H1 (cell line): Measurements from ENCODE around the gene WDFY4. TPM values are rescaled to one million over a fixed set of nuclear protein-coding genes. Genes with fewer than 3 reads are reported as not detected.
A peak's percentile ranks its signal among the peaks of the same experiment; 100 is the strongest.

ENCODE experiments used
- CTCF ChIA-PET: fragments of 300-600 bp; sonication (Branson Sonifier 250); formaldehyde crosslinking; loops from one replicate; lab custom pipeline; 2021; ENCODE audit not compliant: partially characterized antibody; lab: Charles Lee
- POLR2A ChIA-PET: fragments of 300-600 bp; sonication (Branson Sonifier 250); formaldehyde crosslinking; loops from one replicate; lab custom pipeline; 2021; ENCODE audit warnings: inconsistent platforms; ENCODE audit not compliant: partially characterized antibody; lab: Charles Lee
- DNase-seq, 2 experiments: peaks; one replicate each; pipeline versions ENCODE4 v3.0.0 to v3.0.0-alpha.2; 2010 to 2022; ENCODE audit warnings: low spot score in 2 of 2, low read depth in 1 of 2, mixed read lengths in 1 of 2
- FAIRE-seq: peaks from 2 replicates; lab custom pipeline; 2011; peaks lifted over from hg19 to GRCh38; lab: Jason Lieb, UNC
- H2AFZ ChIP-seq: 2 replicates; pipeline ENCODE4 v1.8.1; 2012; ENCODE audit warnings: low read length, inconsistent platforms
- H2AK5ac ChIP-seq: 2 replicates; pipeline ENCODE4 v1.6.1; 2013; ENCODE audit warnings: low read depth, low read length
- H2BK120ac ChIP-seq: replicated peaks from 2 replicates; pipeline ENCODE3; 2013; ENCODE audit warnings: low read depth, low read length, inconsistent platforms
- H2BK12ac ChIP-seq: 2 replicates; pipeline ENCODE4 v1.6.1; 2013; ENCODE audit warnings: low read depth, low read length
- H2BK15ac ChIP-seq: 2 replicates; pipeline ENCODE4 v1.6.1; 2013; ENCODE audit warnings: low read length
- H2BK20ac ChIP-seq: 2 replicates; pipeline ENCODE4 v1.6.1; 2013; ENCODE audit warnings: low read length
- H2BK5ac ChIP-seq: 2 replicates; pipeline ENCODE4 v1.6.1; 2013; ENCODE audit warnings: low read depth, low read length
- H3K14ac ChIP-seq: 2 replicates; pipeline ENCODE4 v1.6.1; 2013; ENCODE audit warnings: inconsistent platforms; ENCODE audit not compliant: insufficient read length
- H3K18ac ChIP-seq: 2 replicates; pipeline ENCODE4 v1.6.1; 2013; ENCODE audit warnings: low read length; ENCODE audit errors: extremely low read depth
- H3K23ac ChIP-seq: 2 replicates; pipeline ENCODE4 v1.6.1; 2013; ENCODE audit warnings: inconsistent platforms; ENCODE audit not compliant: insufficient read length
- H3K23me2 ChIP-seq: 2 replicates; pipeline ENCODE4 v1.6.1; 2013; ENCODE audit warnings: low read depth, low read length
- H3K27ac ChIP-seq: 2 replicates; pipeline ENCODE4 v1.6.1; 2011; ENCODE audit warnings: low read depth, low read length, inconsistent platforms
- H3K27me3 ChIP-seq, 4 experiments: replicated peaks in 1 of 4; 1 replicate in 1 of 4; 2 replicates in 3 of 4; pipeline versions ENCODE4 v1.6.1 to v1.8.1; 2011 to 2013; ENCODE audit warnings: low read length in 3 of 4, mild to moderate bottlenecking in 3 of 4, inconsistent platforms in 2 of 4, mixed read lengths in 2 of 4, moderate library complexity in 1 of 4; ENCODE audit not compliant: control insufficient read depth in 3 of 4, insufficient read depth in 3 of 4; ENCODE audit errors: extremely low read depth in 1 of 4
- H3K36me3 ChIP-seq, 4 experiments: 2 replicates each; pipeline versions ENCODE4 v1.6.1 to v1.8.1; 2011 to 2013; ENCODE audit warnings: mild to moderate bottlenecking in 4 of 4, low read length in 3 of 4, moderate library complexity in 2 of 4, control low read depth in 1 of 4, inconsistent platforms in 1 of 4; ENCODE audit not compliant: insufficient read depth in 4 of 4, control insufficient read depth in 2 of 4
- H3K4ac ChIP-seq: replicated peaks from 2 replicates; pipeline ENCODE3; 2013; ENCODE audit warnings: low read length, low read depth, mixed read lengths, inconsistent platforms; ENCODE audit not compliant: insufficient read length
- H3K4me1 ChIP-seq, 4 experiments: replicated peaks in 1 of 4; 1 replicate in 1 of 4; 2 replicates in 3 of 4; pipeline versions ENCODE4 v1.6.1 to v1.8.1; 2011 to 2013; ENCODE audit warnings: low read length in 3 of 4, inconsistent platforms in 2 of 4, mixed read lengths in 1 of 4; ENCODE audit not compliant: insufficient read depth in 4 of 4, control insufficient read depth in 3 of 4
- H3K4me2 ChIP-seq, 2 experiments: 2 replicates each; pipeline versions ENCODE4 v1.6.1 to v1.8.1; 2011 to 2013; ENCODE audit warnings: low read depth in 2 of 2, low read length in 2 of 2, control low read depth in 1 of 2, inconsistent platforms in 1 of 2, mild to moderate bottlenecking in 1 of 2; ENCODE audit not compliant: insufficient read depth in 1 of 2
- H3K4me3 ChIP-seq, 4 experiments: fragments of 200-600, 300-600 bp in 1 of 4; sonication (generic), shearing (Covaris generic), sonication (Bioruptor Twin) in 1 of 4; 2 replicates each; pipeline versions ENCODE4 v1.5.1 to v1.8.1; 2011 to 2016; ENCODE audit warnings: low read length in 4 of 4, low read depth in 3 of 4, control low read depth in 2 of 4, inconsistent platforms in 2 of 4, mild to moderate bottlenecking in 2 of 4, mixed read lengths in 1 of 4, moderate library complexity in 1 of 4; ENCODE audit not compliant: insufficient read depth in 2 of 4; ENCODE audit errors: extremely low read depth in 1 of 4
- H3K56ac ChIP-seq: replicated peaks from 2 replicates; pipeline ENCODE3; 2013; ENCODE audit warnings: low read depth, mild to moderate bottlenecking, mixed read lengths, low read length, inconsistent platforms; ENCODE audit not compliant: insufficient read length
- H3K79me1 ChIP-seq: 2 replicates; pipeline ENCODE4 v1.6.1; 2013; ENCODE audit warnings: low read depth, low read length, control low read depth
- H3K79me2 ChIP-seq, 2 experiments: 2 replicates each; pipeline versions ENCODE4 v1.6.1 to v1.8.1; 2012 to 2013; ENCODE audit warnings: low read length in 2 of 2, mild to moderate bottlenecking in 2 of 2, inconsistent platforms in 1 of 2; ENCODE audit not compliant: insufficient read depth in 2 of 2, control insufficient read depth in 1 of 2
- H3K9ac ChIP-seq, 4 experiments: replicated peaks in 1 of 4; 1 replicate in 1 of 4; 2 replicates in 3 of 4; pipeline versions ENCODE4 v1.6.1 to v1.8.1; 2011 to 2013; ENCODE audit warnings: low read depth in 3 of 4, low read length in 3 of 4, control low read depth in 2 of 4, mild to moderate bottlenecking in 2 of 4, moderate library complexity in 2 of 4, inconsistent platforms in 1 of 4; ENCODE audit errors: extremely low read depth in 1 of 4
- H3K9me3 ChIP-seq, 2 experiments: 2 replicates each; pipeline versions ENCODE4 v1.6.1 to v1.8.1; 2012 to 2013; ENCODE audit warnings: mild to moderate bottlenecking in 2 of 2, moderate library complexity in 2 of 2, control low read depth in 1 of 2, inconsistent platforms in 1 of 2, low read depth in 1 of 2, low read length in 1 of 2, mixed read lengths in 1 of 2; ENCODE audit not compliant: insufficient read depth in 2 of 2
- H4K20me1 ChIP-seq, 2 experiments: replicated peaks in 1 of 2; 2 replicates each; pipeline versions ENCODE3 to v1.8.1; 2011 to 2013; ENCODE audit warnings: inconsistent platforms in 2 of 2, low read length in 2 of 2, mild to moderate bottlenecking in 1 of 2; ENCODE audit not compliant: insufficient read depth in 2 of 2, control insufficient read depth in 1 of 2
- H4K5ac ChIP-seq: 2 replicates; pipeline ENCODE4 v1.6.1; 2013; ENCODE audit warnings: low read length, low read depth, mixed read lengths, inconsistent platforms; ENCODE audit not compliant: insufficient read length
- H4K8ac ChIP-seq: 2 replicates; pipeline ENCODE4 v1.8.0; 2013; ENCODE audit warnings: mild to moderate bottlenecking, moderate library complexity, low read length, inconsistent platforms; ENCODE audit not compliant: insufficient read depth; ENCODE audit errors: extremely low read depth
- H4K91ac ChIP-seq: replicated peaks from 2 replicates; pipeline ENCODE3; 2013; ENCODE audit warnings: low read length, mixed read lengths, inconsistent platforms; ENCODE audit not compliant: insufficient read length
- CBX8 ChIP-seq: fragments of 300-800, 300-1000 bp; sonication (generic); IDR thresholded peaks from 2 replicates; pipeline ENCODE4 v1.7.1; 2016; ENCODE audit warnings: low read depth, low read length, borderline replicate concordance
- CHD2 ChIP-seq: IDR thresholded peaks from 2 replicates; pipeline ENCODE4 v1.6.1; 2012; ENCODE audit warnings: low read length, improper control_type of control experiment
- EZH2 ChIP-seq: fragments of 200-600 bp; sonication (generic); IDR thresholded peaks from 2 replicates; pipeline ENCODE4 v1.7.1; 2012; ENCODE audit warnings: low read depth, mild to moderate bottlenecking, moderate library complexity, low read length, inconsistent platforms; ENCODE audit not compliant: severe bottlenecking
- HDAC2 ChIP-seq, 2 experiments: fragments of 300-600 bp in 1 of 2; sonication (generic) in 1 of 2; IDR thresholded peaks; 2 replicates each; pipeline ENCODE4 v1.6.1; 2011 to 2012; ENCODE audit warnings: low read depth in 2 of 2, low read length in 2 of 2, mild to moderate bottlenecking in 2 of 2, moderate library complexity in 2 of 2, borderline replicate concordance in 1 of 2, inconsistent platforms in 1 of 2
- HDAC6 ChIP-seq: IDR thresholded peaks from one replicate; pipeline ENCODE4 v1.7.1; 2012; ENCODE audit warnings: low read depth, mild to moderate bottlenecking, inconsistent platforms, low read length, moderate library complexity
- MAFK ChIP-seq: IDR thresholded peaks from 2 replicates; pipeline ENCODE4 v1.6.1; 2012; ENCODE audit warnings: low read depth, mild to moderate bottlenecking, improper control_type of control experiment, low read length
- MAX ChIP-seq: IDR thresholded peaks from 2 replicates; pipeline ENCODE4 v1.6.1; 2012; ENCODE audit warnings: inconsistent platforms
- NRF1 ChIP-seq: IDR thresholded peaks from 2 replicates; pipeline ENCODE4 v1.6.1; 2011; ENCODE audit warnings: mild to moderate bottlenecking, low read depth, low read length, improper control_type of control experiment
- RAD21 ChIP-seq, 2 experiments: IDR thresholded peaks in 1 of 2; conservative IDR thresholded peaks in 1 of 2; 2 replicates each; pipeline ENCODE4 v1.6.1; 2011; ENCODE audit warnings: low read depth in 2 of 2, low read length in 2 of 2, improper control_type of control experiment in 1 of 2, inconsistent platforms in 1 of 2, mild to moderate bottlenecking in 1 of 2, moderate library complexity in 1 of 2
- RNF2 ChIP-seq: fragments of 200-900, 300-1000 bp; sonication (generic); IDR thresholded peaks from 2 replicates; pipeline ENCODE4 v1.7.1; 2016; ENCODE audit warnings: borderline replicate concordance, low read depth, mild to moderate bottlenecking, antibody characterized with exemption, low read length; ENCODE audit not compliant: poor library complexity, severe bottlenecking; ENCODE audit errors: missing control alignments
- SP4 ChIP-seq: IDR thresholded peaks from 2 replicates; pipeline ENCODE4 v1.6.1; 2012; ENCODE audit warnings: low read length, inconsistent platforms
- TAF1 ChIP-seq: IDR thresholded peaks from 2 replicates; pipeline ENCODE4 v1.6.1; 2011; ENCODE audit warnings: mild to moderate bottlenecking, low read depth, low read length
- WGBS, 2 experiments: shearing (Covaris generic) in 1 of 2; methylation state at CpG; one replicate each; pipeline versions ENCODE4 v1.1.6 to v1.1.7; 2013 to 2015; ENCODE audit warnings: low lambda C conversion rate in 2 of 2, mixed read lengths in 2 of 2, inconsistent platforms in 1 of 2, low coverage in 1 of 2, missing lambda C conversion rate in 1 of 2; ENCODE audit not compliant: insufficient replicate concordance in 2 of 2, insufficient coverage in 1 of 2, insufficient read length in 1 of 2; ENCODE audit errors: extremely low coverage in 1 of 2, missing lambda C conversion rate in 1 of 2; 5-methylcytosine and 5-hydroxymethylcytosine counted together
- polyA plus RNA-seq, 7 experiments: library from polyadenylated mRNA; depleted of rRNA in 3 of 7; stranded (reverse) in 5 of 7; unstranded in 2 of 7; fragments of >200 nt in 5 of 7; fragments of 200-250 nt in 2 of 7; gene quantifications; 1 replicate in 5 of 7; 2 replicates in 1 of 7; 4 replicates in 1 of 7; pipeline versions ENCODE4 v1.2.1 to v1.2.3, GENCODE V29; 2011 to 2013; ENCODE audit warnings: missing spikeins in 2 of 7, mixed read lengths in 2 of 7
- total RNA-seq: library from RNA; stranded (reverse); fragmentation: NEBNext Ultra II Directional; extraction: Animal tissue kit (Norgen Biotek cat#: 25700); gene quantifications from 2 replicates; pipeline ENCODE4 v1.2.1, GENCODE V29; 2021

The WDFY4 gene
- total and polyA plus RNA-seq, 2 of the 8 experiments (the other 6 are each of a cell fraction or from before 2014, with no cell fraction given): not detected

- ChIA-PET CTCF (interaction anchor here (0.6 to 1.5 kb wide), 2 partner anchors 63 to 289 kb away, joined by 3 read pairs; no protein-coding TSS in a partner anchor), POLR2A (no interaction called here)
- 75% methylated on average over 10 of the region's 10 CpGs; no CpG with 5 or more reads in 1 of the 2 experiments for WGBS, 2 experiments
- no peaks in the 10 kb centered on the region for H3K79me2 ChIP-seq
- H3K79me1 ChIP-seq: no peaks in the 10 kb centered on the region
- no peaks in the 10 kb centered on the region for H3K9me3 ChIP-seq
- no peak overlapping the region for H3K9ac ChIP-seq
- H3K56ac ChIP-seq: no peak overlapping the region
- no peak overlapping the region for H3K4me2 ChIP-seq
- no peak overlapping the region for H3K23ac ChIP-seq
- H2AK5ac ChIP-seq: no peak overlapping the region
- H3K4me3 ChIP-seq: no peak overlapping the region
- H4K5ac ChIP-seq: no peak overlapping the region
- H3K18ac ChIP-seq: no peak overlapping the region
- H4K91ac ChIP-seq: no peak overlapping the region
- no peaks in the 10 kb centered on the region for H3K27me3 ChIP-seq
- FAIRE-seq: no peak
- no peak overlapping the region for H2BK5ac ChIP-seq
- no peaks in the 10 kb centered on the region for H3K4me1 ChIP-seq
- H3K23me2 ChIP-seq: no peaks in the 10 kb centered on the region
- H4K20me1 ChIP-seq: no peaks in the 10 kb centered on the region
- H3K27ac ChIP-seq: no peak overlapping the region
- no peak for DNase-seq
- H3K36me3 ChIP-seq: no peaks in the 10 kb centered on the region
- no peak overlapping the region for H2BK120ac ChIP-seq
- H2AFZ ChIP-seq: no peak overlapping the region
- no peak overlapping the region for H3K4ac ChIP-seq
- H4K8ac ChIP-seq: peak overlapping the region; percentile 54; the same call in 1 of the 2 replicates
- H3K14ac ChIP-seq: no peak overlapping the region
- H2BK20ac ChIP-seq: no peak overlapping the region
- H2BK15ac ChIP-seq: no peak overlapping the region
- H2BK12ac ChIP-seq: no peak overlapping the region
- no peak for TF ChIP-seq MAFK
- no peak for TF ChIP-seq CBX8
- TF ChIP-seq TAF1: no peak
- no peak for TF ChIP-seq MAX
- no peak for TF ChIP-seq CHD2
- TF ChIP-seq RAD21 (IDR thresholded peaks at IDR 0.05 in 1 of 2, conservative IDR thresholded peaks at IDR 0.05 in 1 of 2; ENCODE audit: low read depth in 2 of 2, low read length in 2 of 2): no peak
- no peak for TF ChIP-seq HDAC6
- no peak for TF ChIP-seq EZH2
- TF ChIP-seq HDAC2 (IDR thresholded peaks at IDR 0.05; ENCODE audit: borderline replicate concordance in 1 of 2, low read depth in 2 of 2, low read length in 2 of 2): no peak
- no peak for TF ChIP-seq SP4
- no peak for TF ChIP-seq NRF1
- no peak for TF ChIP-seq RNF2
These were observed 263.2 kb downstream of the WDFY4 start for GRCh38 chr10:48947690-48948469.
